PC-3 (cell line): Measurements from ENCODE around the gene RFX4. TPM values are rescaled to one million over a fixed set of nuclear protein-coding genes. Genes with fewer than 3 reads are reported as not detected.

ENCODE experiments used
- ATAC-seq: fragments of 200-7000 bp; cut with Tn5 transposase; 2 replicates; pipeline ENCODE4 v1.9.1; 2020; ENCODE audit warnings: mild to moderate bottlenecking, moderate library complexity
- BruUV-seq: library from RNA; stranded (reverse); fragments of 400-500 nt; replicated peaks from 2 replicates; lab custom pipeline; 2021; lab: Mats Ljungman, UMichigan
- CTCF ChIA-PET: fragments of 300-600 bp; sonication (Branson Sonifier 250); formaldehyde crosslinking; loops from one replicate; lab custom pipeline; 2022; ENCODE audit warnings: antibody characterized with exemption; lab: Charles Lee
- POLR2A ChIA-PET: fragments of 300-600 bp; sonication (Branson Sonifier 250); formaldehyde crosslinking; loops from one replicate; lab custom pipeline; 2022; ENCODE audit warnings: antibody characterized with exemption; ENCODE audit not compliant: unreplicated experiment; lab: Charles Lee
- DNase-seq: peaks from one replicate; pipeline ENCODE4 v3.0.0-alpha.2; 2015
- H2AFZ ChIP-seq: fragments of 300-600 bp; sonication (generic); 2 replicates; pipeline ENCODE4 v1.6.0; 2016; ENCODE audit warnings: antibody characterized with exemption, low read length
- H3F3A ChIP-seq: fragments of 300-600 bp; sonication (generic); one replicate; pipeline ENCODE4 v1.6.0; 2017; ENCODE audit warnings: antibody characterized with exemption, low read length, control low read depth, mild to moderate bottlenecking; ENCODE audit not compliant: unreplicated experiment
- H3K27ac ChIP-seq: fragments of 300-600 bp; sonication (generic); 2 replicates; pipeline ENCODE4 v1.5.1; 2016; ENCODE audit warnings: mild to moderate bottlenecking, low read length
- H3K27me3 ChIP-seq: fragments of 300-600 bp; sonication (generic); 2 replicates; pipeline ENCODE4 v1.6.1; 2016; ENCODE audit warnings: low read length, mixed read lengths
- H3K36me3 ChIP-seq: fragments of 300-600 bp; sonication (generic); 2 replicates; pipeline ENCODE4 v1.6.1; 2016; ENCODE audit warnings: low read depth, mixed run types, low read length, mixed read lengths
- H3K4me1 ChIP-seq: fragments of 300-600 bp; sonication (generic); 2 replicates; pipeline ENCODE4 v1.5.1; 2016; ENCODE audit warnings: low read length; ENCODE audit not compliant: insufficient read depth
- H3K4me2 ChIP-seq: fragments of 300-600 bp; sonication (generic); 2 replicates; pipeline ENCODE4 v1.6.0; 2016; ENCODE audit warnings: low read length
- H3K4me3 ChIP-seq: fragments of 300-600 bp; sonication (generic); 2 replicates; pipeline ENCODE4 v1.5.1; 2016; ENCODE audit warnings: mild to moderate bottlenecking, low read length, mixed read lengths
- H3K79me2 ChIP-seq: fragments of 300-600 bp; sonication (generic); 2 replicates; pipeline ENCODE4 v1.6.1; 2017; ENCODE audit warnings: low read length, mixed read lengths
- H3K9ac ChIP-seq: fragments of 300-600 bp; sonication (generic); 2 replicates; pipeline ENCODE4 v1.6.0; 2016; ENCODE audit warnings: mild to moderate bottlenecking, low read length
- H3K9me2 ChIP-seq: fragments of 300-600 bp; sonication (generic); replicated peaks from 2 replicates; pipeline ENCODE4 v1.6.1; 2016; ENCODE audit warnings: mixed run types, low read length, mixed read lengths
- H3K9me3 ChIP-seq: fragments of 300-600 bp; sonication (generic); 2 replicates; pipeline ENCODE4 v1.6.1; 2016; ENCODE audit warnings: low read length, mixed read lengths
- H4K20me1 ChIP-seq: fragments of 300-600 bp; sonication (generic); 2 replicates; pipeline ENCODE4 v1.6.1; 2016; ENCODE audit warnings: low read length, mixed read lengths
- EZH2 ChIP-seq: fragments of 300-600 bp; sonication (generic); IDR thresholded peaks from one replicate; pipeline ENCODE4 v1.6.1; 2017; ENCODE audit warnings: antibody characterized with exemption, mild to moderate bottlenecking, low read length; ENCODE audit not compliant: unreplicated experiment
- EZH2phosphoT487 ChIP-seq: fragments of 300-600 bp; sonication (generic); IDR thresholded peaks from 2 replicates; pipeline ENCODE4 v1.6.1; 2018; ENCODE audit warnings: mild to moderate bottlenecking, antibody characterized with exemption, low read length, borderline replicate concordance
- intact Hi-C: fragments of 100-400 bp; cut with micrococcal nuclease; formaldehyde crosslinking; loops from 2 replicates; pipeline ENCODE4 v1.9.0; 2023
- total RNA-seq: library from RNA; depleted of rRNA; stranded (reverse); fragments of >200 nt; gene quantifications from 2 replicates; pipeline ENCODE4 v1.2.3, GENCODE V29; 2014
- TF ChIP-seq, protein P1 (sequence below): fragments of 300-600 bp; sonication (generic); conservative IDR thresholded peaks from 2 replicates; pipeline ENCODE4 v1.5.1; 2017; ENCODE audit warnings: antibody characterized with exemption, low read depth, mild to moderate bottlenecking, low read length

RFX4 gene
- total RNA-seq, 1 experiment from 2014 or later, result not detected

DNA sequence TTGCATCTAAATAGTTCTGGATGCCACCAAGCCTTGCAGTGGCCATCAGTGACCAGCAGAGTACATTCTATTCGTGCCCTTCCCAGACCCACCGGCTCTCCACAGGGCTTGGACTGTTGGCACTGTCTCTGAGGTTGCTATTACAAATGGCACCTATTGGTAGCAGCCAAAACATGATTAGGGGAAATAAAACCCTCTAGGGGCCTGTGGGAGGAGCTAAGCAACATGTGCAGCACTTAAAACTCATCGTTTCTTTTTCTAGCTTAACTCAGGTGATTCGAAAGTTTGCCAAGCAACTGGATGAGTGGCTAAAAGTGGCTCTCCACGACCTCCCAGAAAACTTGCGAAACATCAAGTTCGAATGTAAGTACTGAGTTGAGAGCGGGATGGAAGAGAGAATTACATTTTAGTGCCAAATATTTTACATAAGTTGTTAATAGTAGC, 126.3 kb downstream of the RFX4 start:
- no peak for TF ChIP-seq EZH2phosphoT487
- TF ChIP-seq, protein P1, sequence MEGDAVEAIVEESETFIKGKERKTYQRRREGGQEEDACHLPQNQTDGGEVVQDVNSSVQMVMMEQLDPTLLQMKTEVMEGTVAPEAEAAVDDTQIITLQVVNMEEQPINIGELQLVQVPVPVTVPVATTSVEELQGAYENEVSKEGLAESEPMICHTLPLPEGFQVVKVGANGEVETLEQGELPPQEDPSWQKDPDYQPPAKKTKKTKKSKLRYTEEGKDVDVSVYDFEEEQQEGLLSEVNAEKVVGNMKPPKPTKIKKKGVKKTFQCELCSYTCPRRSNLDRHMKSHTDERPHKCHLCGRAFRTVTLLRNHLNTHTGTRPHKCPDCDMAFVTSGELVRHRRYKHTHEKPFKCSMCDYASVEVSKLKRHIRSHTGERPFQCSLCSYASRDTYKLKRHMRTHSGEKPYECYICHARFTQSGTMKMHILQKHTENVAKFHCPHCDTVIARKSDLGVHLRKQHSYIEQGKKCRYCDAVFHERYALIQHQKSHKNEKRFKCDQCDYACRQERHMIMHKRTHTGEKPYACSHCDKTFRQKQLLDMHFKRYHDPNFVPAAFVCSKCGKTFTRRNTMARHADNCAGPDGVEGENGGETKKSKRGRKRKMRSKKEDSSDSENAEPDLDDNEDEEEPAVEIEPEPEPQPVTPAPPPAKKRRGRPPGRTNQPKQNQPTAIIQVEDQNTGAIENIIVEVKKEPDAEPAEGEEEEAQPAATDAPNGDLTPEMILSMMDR, result no peak; the same call in 1 of the 2 replicates
- TF ChIP-seq EZH2, result no peak
- Histone ChIP-seq H3K9ac (no peak overlapping the region), H3K27me3 (peaks cover 39% of the 10 kb centered on the region), H3K9me2 (no peaks in the 10 kb centered on the region), H3K9me3 (no peaks in the 10 kb centered on the region), H3K4me3 (no peak overlapping the region), H3K36me3 (no peaks in the 10 kb centered on the region), H3K4me2 (no peak overlapping the region), H3K27ac (no peak overlapping the region), H3F3A (no peaks in the 10 kb centered on the region), H3K4me1 (no peaks in the 10 kb centered on the region), H4K20me1 (no peaks in the 10 kb centered on the region), H2AFZ (no peak overlapping the region), H3K79me2 (no peaks in the 10 kb centered on the region)
- POLR2A ChIA-PET, result no interaction called here
- DNase-seq (no peak), ATAC-seq (peak; percentile 57)
- intact Hi-C loops, result no loop called here
- BruUV-seq, result no TSS peak
- CTCF ChIA-PET, result no interaction called here

DNA sequence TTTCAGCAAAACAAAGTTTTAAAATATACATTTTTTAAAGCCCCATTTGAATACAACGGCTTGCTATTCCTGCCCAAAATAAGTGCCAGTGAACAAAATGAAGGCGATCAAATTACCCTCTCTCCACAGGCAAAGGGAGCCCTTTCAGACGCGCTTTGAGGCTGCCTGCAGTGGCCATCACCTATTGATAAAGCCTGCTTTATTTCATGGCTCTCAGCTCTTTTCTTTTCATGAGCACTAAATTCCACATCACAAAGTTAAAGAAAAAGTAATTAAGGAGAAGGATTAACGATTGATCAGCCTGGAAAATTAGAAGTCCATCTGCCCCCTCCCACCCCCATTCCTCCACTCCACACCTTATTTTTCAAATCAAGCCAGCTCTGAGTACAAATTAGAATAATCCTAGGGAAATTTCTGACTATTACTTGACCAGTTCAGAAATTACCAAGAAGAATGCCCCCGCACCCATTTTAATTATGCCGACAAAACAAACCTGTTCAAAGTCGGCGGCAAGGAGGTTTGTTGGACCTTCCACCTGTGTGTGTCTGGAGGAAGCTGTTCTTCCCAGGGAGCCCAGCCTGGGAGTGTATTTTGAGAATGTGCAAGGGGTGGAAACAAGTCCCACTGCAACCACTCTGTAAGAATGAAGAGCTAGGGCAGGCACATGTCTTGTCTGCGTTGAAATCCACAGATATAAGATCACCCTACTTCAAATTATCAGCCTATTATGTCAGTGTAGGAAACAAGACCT, 127.5 kb downstream of the RFX4 start:
- Histone ChIP-seq H3K4me2 (no peak overlapping the region), H3K79me2 (no peaks in the 10 kb centered on the region), H2AFZ (no peak overlapping the region), H4K20me1 (no peaks in the 10 kb centered on the region), H3K9ac (no peak overlapping the region), H3K4me1 (no peaks in the 10 kb centered on the region), H3K36me3 (no peaks in the 10 kb centered on the region), H3F3A (no peaks in the 10 kb centered on the region), H3K4me3 (no peak overlapping the region), H3K27me3 (peaks cover 26% of the 10 kb centered on the region), H3K27ac (no peak overlapping the region), H3K9me2 (no peaks in the 10 kb centered on the region), H3K9me3 (no peaks in the 10 kb centered on the region)
- CTCF ChIA-PET, result no interaction called here
- no peak for DNase-seq
- no peak for ATAC-seq
- TF ChIP-seq, protein P1, result no peak
- no peak for TF ChIP-seq EZH2phosphoT487
- TF ChIP-seq EZH2, result no peak
- BruUV-seq, result no TSS peak
- POLR2A ChIA-PET, result no interaction called here
- intact Hi-C loops, result no loop called here

DNA sequence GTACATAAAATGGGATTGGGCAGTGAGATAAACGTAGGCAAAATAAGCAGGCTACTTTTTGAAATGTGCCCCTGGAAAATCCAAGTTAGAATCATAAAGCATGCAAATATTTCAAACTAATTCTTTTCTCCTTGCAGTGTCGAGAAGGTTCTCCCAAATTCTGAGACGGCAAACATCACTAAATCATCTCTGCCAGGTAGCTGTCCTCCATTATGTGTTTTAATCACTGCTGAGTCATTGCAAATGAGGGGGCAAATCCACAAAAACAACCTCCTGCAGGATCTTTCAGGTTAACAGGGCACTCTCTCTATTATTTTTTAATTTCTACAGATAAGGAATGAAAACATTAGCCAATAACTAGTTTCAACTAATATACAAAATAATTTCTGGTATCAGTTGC, 128.5 kb downstream of the RFX4 start:
- H3K4me3 ChIP-seq, result no peak overlapping the region
- H3K27ac ChIP-seq, result no peak overlapping the region
- no peaks in the 10 kb centered on the region for H4K20me1 ChIP-seq
- intact Hi-C loops, result no loop called here
- no peaks in the 10 kb centered on the region for H3K9me2 ChIP-seq
- ChIA-PET CTCF (no interaction called here), POLR2A (no interaction called here)
- no peaks in the 10 kb centered on the region for H3K4me1 ChIP-seq
- H3K9me3 ChIP-seq, result no peaks in the 10 kb centered on the region
- H3K79me2 ChIP-seq, result no peaks in the 10 kb centered on the region
- H3K9ac ChIP-seq, result no peak overlapping the region
- TF ChIP-seq, protein P1, result no peak
- no peak for TF ChIP-seq EZH2
- TF ChIP-seq EZH2phosphoT487, result no peak
- DNase-seq (no peak), ATAC-seq (no peak)
- peaks cover 23% of the 10 kb centered on the region for H3K27me3 ChIP-seq
- H3F3A ChIP-seq, result no peaks in the 10 kb centered on the region
- no peak overlapping the region for H3K4me2 ChIP-seq
- H2AFZ ChIP-seq, result peak overlapping the region; percentile 22
- no TSS peak for BruUV-seq
- no peaks in the 10 kb centered on the region for H3K36me3 ChIP-seq
